ENCODE results near the gene SSR2. TPM values are rescaled to one million over a fixed set of nuclear protein-coding genes. Genes with fewer than 3 reads are reported as not detected.

Gene SSR2
- total and polyA plus RNA-seq, 4 donors = 93.1 to 264 (median 173) TPM

DNA sequence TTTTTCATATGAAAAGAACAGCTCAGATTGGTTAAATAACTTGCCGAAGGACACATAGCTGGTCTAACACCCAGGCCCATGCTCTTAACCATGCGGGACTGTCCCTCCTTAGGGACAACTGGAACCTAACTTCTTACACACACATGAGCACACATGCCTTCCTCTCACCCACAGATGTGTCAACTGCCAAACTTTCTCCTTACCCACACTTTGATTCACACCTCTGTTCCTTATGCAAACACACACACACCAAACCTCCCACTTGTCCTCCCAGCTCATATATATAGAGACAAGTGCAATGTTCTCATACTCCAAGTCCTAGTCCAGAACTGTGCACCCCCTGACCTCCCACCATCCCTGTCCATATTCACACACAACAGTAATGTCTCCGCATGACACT, 44.5 kb upstream of the SSR2 start:
- WGBS = 93% methylated on average over 3 of the region's 3 CpGs
- no peaks in the 10 kb centered on the region for H3K36me3 ChIP-seq (ENCODE audit: control insufficient read depth in 4 of 4, insufficient read depth in 3 of 4, low read depth in 1 of 4, low read length in 3 of 4)

DNA sequence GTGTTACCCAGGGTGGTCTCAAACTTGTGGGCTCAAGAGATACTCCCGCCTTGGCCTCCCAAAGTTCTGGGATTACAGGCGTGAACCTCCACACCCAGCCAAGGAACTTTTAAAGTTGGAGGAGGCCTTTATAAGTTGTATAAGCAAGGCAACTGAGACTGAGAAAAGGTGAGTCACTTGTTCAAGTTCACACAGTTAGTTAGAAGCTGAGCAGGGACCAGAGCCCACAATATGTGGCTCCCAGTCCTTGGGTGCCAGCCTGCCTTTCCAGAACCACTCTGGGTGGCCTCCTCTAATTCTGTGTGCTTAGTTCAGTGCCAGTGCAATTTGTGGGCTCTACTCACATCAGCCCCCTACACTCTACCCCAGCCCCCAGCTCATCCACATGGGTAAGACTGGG, 43.9 kb upstream of the SSR2 start:
- no peak overlapping the region for H3K9ac ChIP-seq (ENCODE audit: low read depth in 1 of 2, low read length in 2 of 2)
- H3K4me3 ChIP-seq (ENCODE audit: low read depth in 1 of 3, low read length in 3 of 3) = no peak overlapping the region
- no peak for DNase-seq (ENCODE audit: low spot score)
- 93% methylated on average over 2 of the region's 2 CpGs for WGBS
- peaks cover under 1 to 4% (median 3%) of the 10 kb centered on the region in 4 donors for H3K4me1 ChIP-seq (ENCODE audit: control insufficient read depth in 4 of 4, insufficient read depth in 4 of 4, low read length in 3 of 4)
- no peaks in the 10 kb centered on the region for H3K36me3 ChIP-seq (ENCODE audit: control insufficient read depth in 4 of 4, insufficient read depth in 3 of 4, low read depth in 1 of 4, low read length in 3 of 4)
- no peak overlapping the region for H3K27ac ChIP-seq (ENCODE audit: low read depth in 1 of 2, low read length in 2 of 2)
- no peaks in the 10 kb centered on the region for H3K27me3 ChIP-seq (ENCODE audit: control insufficient read depth in 4 of 4, insufficient read depth in 4 of 4, low read length in 3 of 4)
- no peaks in the 10 kb centered on the region for H3K9me3 ChIP-seq (ENCODE audit: control insufficient read depth in 4 of 4, low read length in 3 of 4)
- no peak for TF ChIP-seq HNF4G (IDR thresholded peaks at IDR 0.05)

More for the DNA sequence above, 44.5 kb upstream of the SSR2 start:
- no peak for TF ChIP-seq HNF4G (IDR thresholded peaks at IDR 0.05)
- TF ChIP-seq, protein P1, sequence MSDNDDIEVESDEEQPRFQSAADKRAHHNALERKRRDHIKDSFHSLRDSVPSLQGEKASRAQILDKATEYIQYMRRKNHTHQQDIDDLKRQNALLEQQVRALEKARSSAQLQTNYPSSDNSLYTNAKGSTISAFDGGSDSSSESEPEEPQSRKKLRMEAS (IDR thresholded peaks at IDR 0.05) = no peak
- TF ChIP-seq, protein P2, sequence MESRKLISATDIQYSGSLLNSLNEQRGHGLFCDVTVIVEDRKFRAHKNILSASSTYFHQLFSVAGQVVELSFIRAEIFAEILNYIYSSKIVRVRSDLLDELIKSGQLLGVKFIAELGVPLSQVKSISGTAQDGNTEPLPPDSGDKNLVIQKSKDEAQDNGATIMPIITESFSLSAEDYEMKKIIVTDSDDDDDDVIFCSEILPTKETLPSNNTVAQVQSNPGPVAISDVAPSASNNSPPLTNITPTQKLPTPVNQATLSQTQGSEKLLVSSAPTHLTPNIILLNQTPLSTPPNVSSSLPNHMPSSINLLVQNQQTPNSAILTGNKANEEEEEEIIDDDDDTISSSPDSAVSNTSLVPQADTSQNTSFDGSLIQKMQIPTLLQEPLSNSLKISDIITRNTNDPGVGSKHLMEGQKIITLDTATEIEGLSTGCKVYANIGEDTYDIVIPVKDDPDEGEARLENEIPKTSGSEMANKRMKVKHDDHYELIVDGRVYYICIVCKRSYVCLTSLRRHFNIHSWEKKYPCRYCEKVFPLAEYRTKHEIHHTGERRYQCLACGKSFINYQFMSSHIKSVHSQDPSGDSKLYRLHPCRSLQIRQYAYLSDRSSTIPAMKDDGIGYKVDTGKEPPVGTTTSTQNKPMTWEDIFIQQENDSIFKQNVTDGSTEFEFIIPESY (IDR thresholded peaks at IDR 0.05) = no peak
- Histone ChIP-seq H3K27ac (ENCODE audit: low read depth in 1 of 2, low read length in 2 of 2) (no peak overlapping the region), H3K4me3 (ENCODE audit: low read depth in 1 of 3, low read length in 3 of 3) (no peak overlapping the region), H3K9me3 (ENCODE audit: control insufficient read depth in 4 of 4, low read length in 3 of 4) (no peaks in the 10 kb centered on the region), H3K27me3 (ENCODE audit: control insufficient read depth in 4 of 4, insufficient read depth in 4 of 4, low read length in 3 of 4) (no peaks in the 10 kb centered on the region), H3K9ac (ENCODE audit: low read depth in 1 of 2, low read length in 2 of 2) (no peak overlapping the region), H3K4me1 (ENCODE audit: control insufficient read depth in 4 of 4, insufficient read depth in 4 of 4, low read length in 3 of 4) (peaks cover 3 to 10% (median 8%) of the 10 kb centered on the region in 4 donors)
- DNase-seq (ENCODE audit: low spot score) = no peak

DNA sequence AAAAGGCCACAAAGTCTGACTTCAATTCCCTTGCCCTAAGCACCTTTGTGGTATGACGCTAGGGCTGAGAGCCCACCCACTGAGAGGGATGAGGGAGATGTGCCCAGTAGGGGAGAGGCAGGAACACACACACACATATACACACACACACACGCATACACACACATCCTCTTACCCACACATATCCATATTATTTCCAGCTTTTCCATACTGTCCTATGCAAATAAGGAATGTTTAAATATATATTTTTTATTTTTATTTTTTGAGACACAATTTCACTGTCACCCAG, 43.2 kb upstream of the SSR2 start:
- Histone ChIP-seq H3K27me3 (ENCODE audit: control insufficient read depth in 4 of 4, insufficient read depth in 4 of 4, low read length in 3 of 4) (no peaks in the 10 kb centered on the region), H3K9ac (ENCODE audit: low read depth in 1 of 2, low read length in 2 of 2) (no peak overlapping the region), H3K36me3 (ENCODE audit: control insufficient read depth in 4 of 4, insufficient read depth in 3 of 4, low read depth in 1 of 4, low read length in 3 of 4) (no peaks in the 10 kb centered on the region), H3K4me1 (ENCODE audit: control insufficient read depth in 4 of 4, insufficient read depth in 4 of 4, low read length in 3 of 4) (peaks cover 0 to 2% (median 0%) of the 10 kb centered on the region in 4 donors), H3K9me3 (ENCODE audit: control insufficient read depth in 4 of 4, low read length in 3 of 4) (no peaks in the 10 kb centered on the region), H3K27ac (ENCODE audit: low read depth in 1 of 2, low read length in 2 of 2) (no peak overlapping the region), H3K4me3 (ENCODE audit: low read depth in 1 of 3, low read length in 3 of 3) (no peak overlapping the region)
- TF ChIP-seq SP1 (IDR thresholded peaks at IDR 0.05) (no peak), GABPA (IDR thresholded peaks at IDR 0.05 in 1 of 2, conservative IDR thresholded peaks at IDR 0.05 in 1 of 2) (no peak), RAD21 (IDR thresholded peaks at IDR 0.05) (no peak), FOXA1 (IDR thresholded peaks at IDR 0.05) (no peak), RXRA (IDR thresholded peaks at IDR 0.05) (no peak), JUND (IDR thresholded peaks at IDR 0.05) (no peak)
- TF ChIP-seq, protein P3, sequence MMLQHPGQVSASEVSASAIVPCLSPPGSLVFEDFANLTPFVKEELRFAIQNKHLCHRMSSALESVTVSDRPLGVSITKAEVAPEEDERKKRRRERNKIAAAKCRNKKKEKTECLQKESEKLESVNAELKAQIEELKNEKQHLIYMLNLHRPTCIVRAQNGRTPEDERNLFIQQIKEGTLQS (IDR thresholded peaks at IDR 0.05) = no peak
- TF ChIP-seq, protein P2 (IDR thresholded peaks at IDR 0.05) = no peak
- TF ChIP-seq, protein P4, sequence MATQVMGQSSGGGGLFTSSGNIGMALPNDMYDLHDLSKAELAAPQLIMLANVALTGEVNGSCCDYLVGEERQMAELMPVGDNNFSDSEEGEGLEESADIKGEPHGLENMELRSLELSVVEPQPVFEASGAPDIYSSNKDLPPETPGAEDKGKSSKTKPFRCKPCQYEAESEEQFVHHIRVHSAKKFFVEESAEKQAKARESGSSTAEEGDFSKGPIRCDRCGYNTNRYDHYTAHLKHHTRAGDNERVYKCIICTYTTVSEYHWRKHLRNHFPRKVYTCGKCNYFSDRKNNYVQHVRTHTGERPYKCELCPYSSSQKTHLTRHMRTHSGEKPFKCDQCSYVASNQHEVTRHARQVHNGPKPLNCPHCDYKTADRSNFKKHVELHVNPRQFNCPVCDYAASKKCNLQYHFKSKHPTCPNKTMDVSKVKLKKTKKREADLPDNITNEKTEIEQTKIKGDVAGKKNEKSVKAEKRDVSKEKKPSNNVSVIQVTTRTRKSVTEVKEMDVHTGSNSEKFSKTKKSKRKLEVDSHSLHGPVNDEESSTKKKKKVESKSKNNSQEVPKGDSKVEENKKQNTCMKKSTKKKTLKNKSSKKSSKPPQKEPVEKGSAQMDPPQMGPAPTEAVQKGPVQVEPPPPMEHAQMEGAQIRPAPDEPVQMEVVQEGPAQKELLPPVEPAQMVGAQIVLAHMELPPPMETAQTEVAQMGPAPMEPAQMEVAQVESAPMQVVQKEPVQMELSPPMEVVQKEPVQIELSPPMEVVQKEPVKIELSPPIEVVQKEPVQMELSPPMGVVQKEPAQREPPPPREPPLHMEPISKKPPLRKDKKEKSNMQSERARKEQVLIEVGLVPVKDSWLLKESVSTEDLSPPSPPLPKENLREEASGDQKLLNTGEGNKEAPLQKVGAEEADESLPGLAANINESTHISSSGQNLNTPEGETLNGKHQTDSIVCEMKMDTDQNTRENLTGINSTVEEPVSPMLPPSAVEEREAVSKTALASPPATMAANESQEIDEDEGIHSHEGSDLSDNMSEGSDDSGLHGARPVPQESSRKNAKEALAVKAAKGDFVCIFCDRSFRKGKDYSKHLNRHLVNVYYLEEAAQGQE (IDR thresholded peaks at IDR 0.05) = no peak
- WGBS = 84% methylated on average over 2 of the region's 2 CpGs
- DNase-seq (ENCODE audit: low spot score) = no peak

Measured in liver (tissue), 9 donors.